Activated CD8-positive, alpha-beta memory T cell treated with anti-CD3 and anti-CD28 coated beads for 36 hours (primary cell): ENCODE results near the gene MINDY4. TPM values are rescaled to one million over a fixed set of nuclear protein-coding genes. Genes with fewer than 3 reads are reported as not detected.

Experiments used
- CTCF ChIA-PET: fragments of 350-600 bp; sonication (Branson Sonifier 250); formaldehyde crosslinking; loops from one replicate; lab custom pipeline; 2021; ENCODE audit warnings: antibody characterized with exemption; lab: Charles Lee
- POLR2A ChIA-PET: fragments of 350-600 bp; sonication (Branson Sonifier 250); formaldehyde crosslinking; loops from one replicate; lab custom pipeline; 2021; ENCODE audit warnings: antibody characterized with exemption; lab: Charles Lee
- total RNA-seq, 2 experiments: library from RNA; stranded (reverse); gene quantifications; one replicate each; pipeline ENCODE4 v1.2.3, GENCODE V29; 2021

The MINDY4 gene
- total RNA-seq, 2 experiments from 2014 or later, result 2.6 to 3.2 TPM

GRCh38 chr7:30880941-30881340 lies 109.7 kb downstream of the MINDY4 start:
- CTCF ChIA-PET, result no interaction called here
- POLR2A ChIA-PET, result no interaction called here

DNA sequence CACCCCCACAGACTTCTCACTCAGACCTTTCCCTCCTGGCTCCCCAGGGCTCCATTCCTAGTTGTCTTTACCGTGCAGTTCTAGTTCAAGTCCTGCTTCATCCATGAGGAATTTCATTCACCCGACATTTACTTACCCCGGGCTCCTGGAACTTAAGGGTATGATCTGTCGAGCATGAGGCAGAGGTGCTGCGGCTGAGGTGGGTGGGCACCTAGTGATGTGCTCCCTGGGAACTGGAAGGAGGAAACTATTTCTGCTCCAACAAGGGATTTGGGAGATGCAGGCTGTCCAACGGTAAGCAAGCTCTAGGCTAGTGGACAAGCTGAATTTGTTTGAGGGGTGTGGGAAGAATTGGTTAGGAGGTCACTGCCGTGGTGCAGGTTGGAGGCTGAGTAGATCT lies 110.2 kb downstream of the MINDY4 start:
- ChIA-PET POLR2A (no interaction called here), CTCF (no interaction called here)

DNA sequence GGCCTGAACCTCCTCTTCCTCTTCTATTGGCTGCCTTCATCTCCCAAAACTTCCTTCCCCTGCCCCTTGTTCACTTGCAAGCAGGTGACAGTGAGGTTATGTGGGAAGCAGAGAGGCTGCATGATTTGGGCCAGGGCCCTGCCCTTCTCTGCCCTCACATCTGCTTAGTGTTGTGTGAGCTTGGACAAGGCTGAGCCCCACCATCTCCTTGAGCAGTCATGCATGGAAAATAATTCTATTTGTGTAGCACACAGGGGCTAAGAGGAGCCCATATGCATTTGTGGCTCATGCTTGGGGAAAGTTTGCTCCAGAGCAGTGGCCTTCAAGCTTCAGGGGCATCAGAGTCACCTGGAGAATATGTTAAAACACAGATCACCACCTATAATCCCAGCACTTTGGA lies 113.7 kb downstream of the MINDY4 start:
- ChIA-PET CTCF (no interaction called here), POLR2A (no interaction called here)

GRCh38 chr7:30886608-30887011 lies 115.4 kb downstream of the MINDY4 start:
- CTCF ChIA-PET, result interaction anchor here (0.6 kb wide), 1 partner anchor 9 kb away, joined by 3 read pairs; no protein-coding TSS in a partner anchor
- POLR2A ChIA-PET, result no interaction called here

GRCh38 chr7:30887464-30887872 lies 116.3 kb downstream of the MINDY4 start:
- ChIA-PET CTCF (no interaction called here), POLR2A (no interaction called here)

- CTCF ChIA-PET, result no interaction called here
- POLR2A ChIA-PET, result no interaction called here
Observed at GRCh38 chr7:30888747-30889146, 117.5 kb downstream of the MINDY4 start.

GRCh38 chr7:30890226-30890625 lies 119.0 kb downstream of the MINDY4 start:
- CTCF ChIA-PET, result no interaction called here
- POLR2A ChIA-PET, result no interaction called here

GRCh38 chr7:30893357-30893756 lies 122.1 kb downstream of the MINDY4 start:
- POLR2A ChIA-PET, result no interaction called here
- CTCF ChIA-PET, result no interaction called here

DNA sequence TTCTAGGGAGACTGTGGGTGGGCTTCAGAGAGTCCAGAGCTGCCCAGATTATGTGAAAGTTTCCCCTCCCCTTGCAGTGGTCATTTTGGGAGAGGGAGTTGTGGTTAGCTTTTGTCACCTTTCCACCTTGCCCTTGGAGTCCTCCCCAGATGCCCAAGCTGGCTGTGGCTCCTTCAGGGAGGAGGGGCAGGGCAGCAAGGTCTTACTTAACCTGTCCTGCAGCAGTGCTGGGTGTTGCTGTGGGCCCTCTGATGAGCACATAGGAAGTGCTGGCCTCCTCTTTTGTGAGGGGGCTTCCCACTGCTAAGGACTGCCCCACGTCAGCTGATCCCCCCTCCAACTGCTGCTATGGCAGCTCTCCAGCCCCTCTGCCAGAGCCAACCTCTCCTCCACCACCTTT lies 122.8 kb downstream of the MINDY4 start:
- ChIA-PET CTCF (no interaction called here), POLR2A (no interaction called here)

DNA sequence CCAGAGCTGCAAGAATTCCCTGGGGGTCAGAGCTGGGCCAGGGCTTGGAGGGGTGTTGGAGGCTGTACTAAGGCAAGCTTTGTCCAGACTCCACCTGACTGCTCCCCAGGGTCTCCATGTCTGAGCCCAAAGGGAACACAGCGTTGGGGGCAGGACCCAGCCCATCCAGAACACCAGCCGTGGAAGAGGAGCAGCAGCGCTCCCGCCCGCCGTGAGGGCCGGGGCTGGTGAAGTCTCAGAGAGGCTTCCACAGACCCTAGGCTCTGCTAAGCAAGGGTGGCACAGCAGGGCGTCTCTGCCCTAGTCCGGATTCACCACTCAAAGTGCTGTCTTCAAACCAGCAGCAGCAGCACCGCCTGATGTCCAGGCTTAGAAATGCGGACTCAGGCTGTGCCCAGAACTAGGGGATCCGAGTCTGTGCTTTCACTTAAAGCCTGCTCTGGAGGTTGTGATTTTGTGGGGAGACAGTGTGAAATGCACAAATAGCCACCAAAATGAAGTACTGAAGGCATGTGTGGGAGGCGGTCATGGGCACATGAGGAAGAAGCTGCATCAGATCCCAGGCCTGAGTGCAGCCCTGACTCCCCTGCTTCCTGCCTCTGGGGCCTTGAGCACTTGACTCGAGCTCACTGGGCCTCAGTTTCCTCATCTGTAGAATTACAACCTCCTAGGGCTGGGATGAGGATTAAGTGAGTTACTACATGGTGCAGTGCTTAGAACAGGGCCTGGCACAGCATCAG lies 123.8 kb downstream of the MINDY4 start:
- CTCF ChIA-PET, result no interaction called here
- POLR2A ChIA-PET, result no interaction called here

DNA sequence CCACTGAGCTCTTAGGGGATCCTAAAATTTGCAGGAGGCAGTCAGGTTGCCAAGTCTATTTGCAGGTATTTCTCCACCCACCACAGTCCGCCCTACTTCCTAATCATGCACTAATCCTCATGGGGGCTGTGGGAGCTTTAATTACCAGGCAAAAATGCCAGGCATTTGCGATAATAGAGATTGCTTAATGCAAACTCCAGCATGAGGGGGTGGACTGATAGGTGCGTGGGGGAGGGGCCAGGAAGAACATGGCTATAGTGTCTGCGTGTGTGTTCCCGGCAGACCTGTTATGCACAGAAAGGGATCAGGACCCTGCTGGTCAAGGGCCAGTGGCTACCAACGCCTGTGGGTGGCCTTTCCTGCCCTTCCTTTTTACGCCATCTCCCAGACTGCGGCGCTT lies 124.8 kb downstream of the MINDY4 start:
- ChIA-PET CTCF (interaction anchor here (0.7 kb wide), 1 partner anchor 9 kb away, joined by 3 read pairs; no protein-coding TSS in a partner anchor), POLR2A (no interaction called here)

DNA sequence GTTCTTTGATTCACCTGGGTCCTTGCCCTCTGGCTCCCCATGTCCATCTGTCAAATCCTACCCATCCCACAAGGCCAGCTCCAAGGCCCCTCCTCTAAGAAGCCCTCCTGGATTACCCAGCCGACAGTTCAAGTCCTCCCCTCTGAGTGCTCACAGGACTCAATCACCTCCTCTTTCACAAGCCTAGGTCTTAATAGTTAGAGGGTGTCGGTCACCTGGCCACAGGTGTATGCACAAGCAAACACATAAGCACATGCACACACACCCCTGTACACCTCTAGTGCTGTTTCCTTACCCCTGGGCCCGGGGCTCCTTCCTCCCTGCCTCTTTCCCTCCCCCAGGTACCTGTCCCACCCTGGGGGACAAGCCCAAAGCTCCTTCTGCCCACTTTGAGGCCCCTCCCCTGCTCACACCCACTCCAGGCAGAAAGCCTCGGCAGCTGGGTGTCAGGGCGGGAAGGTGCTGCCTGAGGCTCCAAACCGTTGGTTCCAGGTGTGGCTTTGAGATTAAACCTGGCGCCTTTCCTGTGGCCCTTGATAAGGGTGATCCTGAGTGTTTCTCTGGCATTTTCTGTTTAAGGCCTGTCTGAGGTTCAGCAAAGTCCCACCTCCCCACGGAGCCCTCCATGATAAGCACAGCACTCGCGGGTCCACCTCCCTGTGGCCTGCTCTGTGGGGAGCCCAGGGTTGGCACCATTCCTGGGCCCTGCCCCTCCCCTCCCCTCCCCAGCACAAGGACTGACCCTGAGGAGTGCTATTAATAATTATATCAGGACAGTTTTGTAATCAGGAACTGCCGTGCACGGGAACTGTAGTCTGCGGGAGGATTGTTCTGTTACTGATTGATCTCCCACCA lies 125.8 kb downstream of the MINDY4 start:
- CTCF ChIA-PET, result no interaction called here
- POLR2A ChIA-PET, result no interaction called here

- ChIA-PET CTCF (no interaction called here), POLR2A (no interaction called here)
Observed at GRCh38 chr7:30897770-30898169, 126.6 kb downstream of the MINDY4 start.

- ChIA-PET POLR2A (no interaction called here), CTCF (no interaction called here)
Observed at GRCh38 chr7:30898411-30898810, 127.2 kb downstream of the MINDY4 start.

DNA sequence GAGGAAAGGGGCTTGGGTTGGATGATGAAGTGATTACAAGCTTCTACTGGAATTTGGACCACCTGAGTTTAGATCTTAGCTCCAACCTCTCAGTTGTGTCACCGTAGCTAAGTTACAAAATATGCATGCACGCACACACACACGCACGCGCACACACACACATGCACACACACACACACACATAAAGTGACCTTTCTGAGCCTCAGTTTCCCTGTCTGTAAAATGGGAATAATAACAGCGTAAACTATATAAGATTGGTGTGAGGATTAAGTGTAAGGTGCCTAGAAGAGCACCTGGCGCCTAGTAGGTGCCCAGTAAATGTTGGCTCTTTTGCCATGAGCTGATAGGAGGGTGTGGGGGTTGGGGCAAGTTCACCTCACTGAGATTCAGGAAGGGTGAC lies 127.8 kb downstream of the MINDY4 start:
- POLR2A ChIA-PET, result no interaction called here

DNA sequence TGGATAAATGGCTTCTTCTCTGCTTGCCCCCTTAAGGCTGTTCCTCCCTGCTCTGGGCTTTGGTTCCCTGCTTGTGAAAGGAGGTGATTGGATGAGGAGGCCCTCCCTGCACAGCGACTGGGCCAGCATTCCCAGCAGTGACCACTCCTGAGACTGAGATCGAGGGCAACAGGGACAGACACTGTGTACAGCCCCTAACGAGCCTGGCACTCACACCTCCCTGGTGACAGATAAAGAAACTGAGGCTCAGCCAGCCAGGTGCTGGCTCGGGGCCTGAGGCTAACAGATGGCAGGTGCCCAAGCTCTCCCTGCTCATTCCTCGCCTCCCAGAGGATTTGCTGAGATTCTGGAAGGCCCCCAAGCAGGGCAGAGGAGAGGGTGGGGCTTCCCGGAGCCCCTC lies 128.4 kb downstream of the MINDY4 start:
- CTCF ChIA-PET, result no interaction called here
- POLR2A ChIA-PET, result no interaction called here

More for the DNA sequence above, 127.8 kb downstream of the MINDY4 start:
- CTCF ChIA-PET, result no interaction called here

DNA sequence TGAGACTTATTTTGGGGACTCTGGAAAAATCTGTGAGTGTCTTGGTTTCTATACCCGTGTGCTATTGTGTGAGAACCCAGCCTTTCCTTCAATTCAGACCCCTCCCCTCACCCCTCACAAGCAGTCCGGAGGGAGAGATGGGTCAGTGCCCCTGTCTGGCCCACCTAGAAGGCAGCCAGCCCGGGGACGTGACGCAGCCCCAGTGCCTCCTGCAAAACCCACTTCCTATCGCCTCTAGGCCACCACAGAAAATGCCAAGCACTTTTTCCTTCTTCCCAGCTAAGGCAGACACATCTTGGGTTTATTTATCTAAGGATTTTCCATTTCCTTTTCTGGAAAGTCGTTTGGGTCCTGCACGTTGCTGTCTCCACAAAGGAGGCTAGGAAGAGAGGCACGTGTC lies 128.8 kb downstream of the MINDY4 start:
- POLR2A ChIA-PET, result no interaction called here
- CTCF ChIA-PET, result no interaction called here

- ChIA-PET POLR2A (no interaction called here), CTCF (no interaction called here)
Observed at GRCh38 chr7:30900803-30901362, 129.7 kb downstream of the MINDY4 start.

GRCh38 chr7:30901856-30902255 lies 130.6 kb downstream of the MINDY4 start:
- ChIA-PET POLR2A (no interaction called here), CTCF (no interaction called here)

GRCh38 chr7:30902466-30902865 lies 131.2 kb downstream of the MINDY4 start:
- ChIA-PET CTCF (no interaction called here), POLR2A (no interaction called here)
